SK-N-SH (cell line): ENCODE measurements around the gene ABCA7.

Source experiments
- EP300 ChIP-seq, 2 experiments: IDR thresholded peaks; 2 replicates each; pipeline versions ENCODE4 v1.4.0 to v1.6.1; 2012; ENCODE audit warnings: borderline replicate concordance in 1 of 2, low read depth in 1 of 2, low read length in 1 of 2
- GABPA ChIP-seq: IDR thresholded peaks from 2 replicates; pipeline ENCODE4 v1.4.0; 2012; ENCODE audit warnings: low read depth, mild to moderate bottlenecking
- GATA2 ChIP-seq: sonication (generic); formaldehyde crosslinking; IDR thresholded peaks from 2 replicates; pipeline ENCODE4 v1.5.0; 2020; ENCODE audit warnings: mild to moderate bottlenecking, missing genetic modification reagents
- MEF2A ChIP-seq: IDR thresholded peaks from 2 replicates; pipeline ENCODE4 v1.4.0; 2012; ENCODE audit warnings: low read depth, borderline replicate concordance
- NRF1 ChIP-seq: IDR thresholded peaks from 2 replicates; pipeline ENCODE4 v1.6.1; 2012; ENCODE audit warnings: low read depth, mild to moderate bottlenecking, low read length
- RAD21 ChIP-seq: IDR thresholded peaks from 2 replicates; pipeline ENCODE4 v1.6.1; 2012; ENCODE audit warnings: mild to moderate bottlenecking, low read length
- TEAD4 ChIP-seq: IDR thresholded peaks from 2 replicates; pipeline ENCODE4 v1.4.0; 2012; ENCODE audit warnings: mild to moderate bottlenecking, borderline replicate concordance; ENCODE audit not compliant: insufficient read depth
- YY1 ChIP-seq: IDR thresholded peaks from 2 replicates; pipeline ENCODE4 v1.4.0; 2012; ENCODE audit warnings: low read depth, mild to moderate bottlenecking
- TF ChIP-seq, protein P1 (sequence below): fragments of 200-600 bp; sonication (generic); IDR thresholded peaks from 2 replicates; pipeline ENCODE4 v1.6.1; 2017; ENCODE audit warnings: antibody characterized with exemption, mild to moderate bottlenecking, moderate library complexity
- TF ChIP-seq, protein P2 (sequence below): IDR thresholded peaks from 2 replicates; pipeline ENCODE4 v1.4.0; 2012; ENCODE audit warnings: low read depth, borderline replicate concordance
- TF ChIP-seq, protein P3 (sequence below): IDR thresholded peaks from 2 replicates; pipeline ENCODE4 v1.4.0; 2012; ENCODE audit warnings: low read depth, borderline replicate concordance

DNA sequence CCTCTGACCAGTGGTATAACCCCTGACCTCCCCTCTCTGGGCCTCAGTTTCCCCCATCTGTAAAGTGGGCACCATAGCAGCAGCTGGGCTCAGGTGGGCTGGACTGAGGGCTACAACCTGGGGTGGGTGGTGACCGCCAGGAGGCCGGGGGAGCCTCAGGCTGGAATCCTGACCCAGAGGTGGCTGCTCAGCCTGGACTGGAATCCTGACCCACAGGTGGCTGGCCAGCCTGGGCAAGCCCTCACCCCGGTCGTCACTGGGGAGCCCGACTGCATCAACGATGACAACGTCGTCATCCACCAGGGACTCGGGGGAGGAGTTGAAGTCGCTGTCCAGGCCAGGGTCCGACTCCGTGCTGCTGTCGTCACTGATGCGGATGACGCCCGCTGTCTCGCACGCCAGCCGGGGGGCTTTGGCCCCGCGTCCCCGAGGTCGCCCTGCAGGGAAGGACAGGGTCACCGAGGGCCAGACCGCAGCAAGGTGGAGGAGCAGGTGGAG lies 74.1 kb downstream of the ABCA7 start:
- TF ChIP-seq, protein P1, sequence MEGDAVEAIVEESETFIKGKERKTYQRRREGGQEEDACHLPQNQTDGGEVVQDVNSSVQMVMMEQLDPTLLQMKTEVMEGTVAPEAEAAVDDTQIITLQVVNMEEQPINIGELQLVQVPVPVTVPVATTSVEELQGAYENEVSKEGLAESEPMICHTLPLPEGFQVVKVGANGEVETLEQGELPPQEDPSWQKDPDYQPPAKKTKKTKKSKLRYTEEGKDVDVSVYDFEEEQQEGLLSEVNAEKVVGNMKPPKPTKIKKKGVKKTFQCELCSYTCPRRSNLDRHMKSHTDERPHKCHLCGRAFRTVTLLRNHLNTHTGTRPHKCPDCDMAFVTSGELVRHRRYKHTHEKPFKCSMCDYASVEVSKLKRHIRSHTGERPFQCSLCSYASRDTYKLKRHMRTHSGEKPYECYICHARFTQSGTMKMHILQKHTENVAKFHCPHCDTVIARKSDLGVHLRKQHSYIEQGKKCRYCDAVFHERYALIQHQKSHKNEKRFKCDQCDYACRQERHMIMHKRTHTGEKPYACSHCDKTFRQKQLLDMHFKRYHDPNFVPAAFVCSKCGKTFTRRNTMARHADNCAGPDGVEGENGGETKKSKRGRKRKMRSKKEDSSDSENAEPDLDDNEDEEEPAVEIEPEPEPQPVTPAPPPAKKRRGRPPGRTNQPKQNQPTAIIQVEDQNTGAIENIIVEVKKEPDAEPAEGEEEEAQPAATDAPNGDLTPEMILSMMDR: no peak
- TF ChIP-seq GABPA (no peak), TEAD4 (no peak), EP300 (IDR thresholded peaks at IDR 0.05; ENCODE audit: borderline replicate concordance in 1 of 2, low read depth in 1 of 2, low read length in 1 of 2) (no peak), MEF2A (no peak), GATA2 (no peak), RAD21 (no peak), NRF1 (no peak), YY1 (no peak)
- TF ChIP-seq, protein P2, sequence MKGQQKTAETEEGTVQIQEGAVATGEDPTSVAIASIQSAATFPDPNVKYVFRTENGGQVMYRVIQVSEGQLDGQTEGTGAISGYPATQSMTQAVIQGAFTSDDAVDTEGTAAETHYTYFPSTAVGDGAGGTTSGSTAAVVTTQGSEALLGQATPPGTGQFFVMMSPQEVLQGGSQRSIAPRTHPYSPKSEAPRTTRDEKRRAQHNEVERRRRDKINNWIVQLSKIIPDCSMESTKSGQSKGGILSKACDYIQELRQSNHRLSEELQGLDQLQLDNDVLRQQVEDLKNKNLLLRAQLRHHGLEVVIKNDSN: no peak
- TF ChIP-seq, protein P3, sequence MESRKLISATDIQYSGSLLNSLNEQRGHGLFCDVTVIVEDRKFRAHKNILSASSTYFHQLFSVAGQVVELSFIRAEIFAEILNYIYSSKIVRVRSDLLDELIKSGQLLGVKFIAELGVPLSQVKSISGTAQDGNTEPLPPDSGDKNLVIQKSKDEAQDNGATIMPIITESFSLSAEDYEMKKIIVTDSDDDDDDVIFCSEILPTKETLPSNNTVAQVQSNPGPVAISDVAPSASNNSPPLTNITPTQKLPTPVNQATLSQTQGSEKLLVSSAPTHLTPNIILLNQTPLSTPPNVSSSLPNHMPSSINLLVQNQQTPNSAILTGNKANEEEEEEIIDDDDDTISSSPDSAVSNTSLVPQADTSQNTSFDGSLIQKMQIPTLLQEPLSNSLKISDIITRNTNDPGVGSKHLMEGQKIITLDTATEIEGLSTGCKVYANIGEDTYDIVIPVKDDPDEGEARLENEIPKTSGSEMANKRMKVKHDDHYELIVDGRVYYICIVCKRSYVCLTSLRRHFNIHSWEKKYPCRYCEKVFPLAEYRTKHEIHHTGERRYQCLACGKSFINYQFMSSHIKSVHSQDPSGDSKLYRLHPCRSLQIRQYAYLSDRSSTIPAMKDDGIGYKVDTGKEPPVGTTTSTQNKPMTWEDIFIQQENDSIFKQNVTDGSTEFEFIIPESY: no peak
